SK-N-SH treated with all-trans-retinoic acid at 6 μM for 48 hours (cell line): ENCODE results near the gene ITPR2.
A peak's percentile ranks its signal among the peaks of the same experiment; 100 is the strongest.

ENCODE experiments used
- ATAC-seq: fragments of 200-7000 bp; cut with Tn5 transposase; 3 replicates; pipeline ENCODE4 v1.9.1; 2020; ENCODE audit warnings: mild to moderate bottlenecking, moderate library complexity
- ARNTL ChIP-seq: fragments of 450-650 bp; formaldehyde crosslinking; IDR thresholded peaks from 2 replicates; pipeline ENCODE4 v1.5.0; 2020; ENCODE audit warnings: low read depth, mild to moderate bottlenecking, moderate library complexity, borderline replicate concordance
- BACH2 ChIP-seq: fragments of 250-450 bp; sonication (Bioruptor Pico); IDR thresholded peaks from 2 replicates; pipeline ENCODE4 v1.9.0; 2021; ENCODE audit warnings: mild to moderate bottlenecking, borderline replicate concordance
- CSDC2 ChIP-seq: fragments of 250-450 bp; sonication (Bioruptor Pico); IDR thresholded peaks from 2 replicates; pipeline ENCODE4 v1.5.0; 2020; ENCODE audit warnings: mild to moderate bottlenecking, moderate library complexity
- ESRRG ChIP-seq: fragments of 250-450 bp; sonication (Bioruptor Pico); IDR thresholded peaks from 2 replicates; pipeline ENCODE4 v1.6.1; 2021; ENCODE audit warnings: mild to moderate bottlenecking
- GLIS3 ChIP-seq: fragments of 250-450 bp; sonication (Bioruptor Pico); IDR thresholded peaks from 2 replicates; pipeline ENCODE4 v1.5.0; 2020; ENCODE audit warnings: mild to moderate bottlenecking, moderate library complexity
- ISL1 ChIP-seq: fragments of 250-450 bp; sonication (Bioruptor Pico); IDR thresholded peaks from 2 replicates; pipeline ENCODE4 v2.1.2; 2022; ENCODE audit warnings: mild to moderate bottlenecking, moderate library complexity
- OSR1 ChIP-seq: fragments of 250-450 bp; sonication (Bioruptor Pico); IDR thresholded peaks from 2 replicates; pipeline ENCODE4 v1.8.0; 2022; ENCODE audit warnings: moderate library complexity, mild to moderate bottlenecking, inconsistent platforms
- PPARA ChIP-seq: fragments of 250-450 bp; sonication (Bioruptor Pico); IDR thresholded peaks from 2 replicates; pipeline ENCODE4 v1.5.0; 2020; ENCODE audit warnings: mild to moderate bottlenecking, borderline replicate concordance
- RARB ChIP-seq: fragments of 250-450 bp; sonication (Bioruptor Pico); IDR thresholded peaks from 2 replicates; pipeline ENCODE4 v1.8.0; 2021; ENCODE audit warnings: mild to moderate bottlenecking, moderate library complexity
- SNAI2 ChIP-seq: fragments of 250-450 bp; sonication (Bioruptor Pico); IDR thresholded peaks from 2 replicates; pipeline ENCODE4 v1.5.0; 2020; ENCODE audit warnings: mild to moderate bottlenecking, moderate library complexity
- TCF4 ChIP-seq: fragments of 250-450 bp; sonication (Bioruptor Pico); IDR thresholded peaks from 2 replicates; pipeline ENCODE4 v1.8.0; 2021; ENCODE audit warnings: mild to moderate bottlenecking, moderate library complexity, borderline replicate concordance
- TOX ChIP-seq: fragments of 250-450 bp; sonication (Bioruptor Pico); IDR thresholded peaks from 2 replicates; pipeline ENCODE4 v1.8.0; 2021; ENCODE audit warnings: mild to moderate bottlenecking, moderate library complexity, borderline replicate concordance
- ZC3H10 ChIP-seq: fragments of 250-450 bp; sonication (Bioruptor Pico); IDR thresholded peaks from 2 replicates; pipeline ENCODE4 v1.5.1; 2021; ENCODE audit warnings: mild to moderate bottlenecking, moderate library complexity
- ZFP3 ChIP-seq: fragments of 250-450 bp; sonication (Bioruptor Pico); IDR thresholded peaks from 2 replicates; pipeline ENCODE4 v1.5.0; 2020; ENCODE audit warnings: mild to moderate bottlenecking, moderate library complexity
- ZFP30 ChIP-seq: fragments of 450-650 bp; formaldehyde crosslinking; IDR thresholded peaks from 2 replicates; pipeline ENCODE4 v1.5.0; 2022; ENCODE audit warnings: mild to moderate bottlenecking, moderate library complexity
- ZNF565 ChIP-seq: fragments of 450-650 bp; formaldehyde crosslinking; conservative IDR thresholded peaks from 2 replicates; pipeline ENCODE4 v1.5.0; 2020; ENCODE audit warnings: low read depth, mild to moderate bottlenecking, moderate library complexity
- ZNF8 ChIP-seq: fragments of 450-650 bp; formaldehyde crosslinking; IDR thresholded peaks from 2 replicates; pipeline ENCODE4 v1.5.0; 2020; ENCODE audit warnings: mild to moderate bottlenecking, moderate library complexity
- TF ChIP-seq, protein P1 (sequence below): fragments of 250-450 bp; sonication (Bioruptor Pico); IDR thresholded peaks from 2 replicates; pipeline ENCODE4 v1.5.0; 2020; ENCODE audit warnings: mild to moderate bottlenecking, moderate library complexity
- TF ChIP-seq, protein P2 (sequence below): fragments of 250-450 bp; sonication (Bioruptor Pico); IDR thresholded peaks from 2 replicates; pipeline ENCODE4 v1.5.1; 2021; ENCODE audit warnings: mild to moderate bottlenecking, moderate library complexity
- TF ChIP-seq, protein P3 (sequence below): fragments of 250-450 bp; sonication (Bioruptor Pico); IDR thresholded peaks from 2 replicates; pipeline ENCODE4 v1.8.0; 2020; ENCODE audit warnings: mild to moderate bottlenecking, moderate library complexity, borderline replicate concordance
- TF ChIP-seq, protein P4 (sequence below): fragments of 250-450 bp; sonication (Bioruptor Pico); IDR thresholded peaks from 2 replicates; pipeline ENCODE4 v1.5.1; 2020; ENCODE audit warnings: low read depth, mild to moderate bottlenecking, moderate library complexity

The ITPR2 gene

DNA sequence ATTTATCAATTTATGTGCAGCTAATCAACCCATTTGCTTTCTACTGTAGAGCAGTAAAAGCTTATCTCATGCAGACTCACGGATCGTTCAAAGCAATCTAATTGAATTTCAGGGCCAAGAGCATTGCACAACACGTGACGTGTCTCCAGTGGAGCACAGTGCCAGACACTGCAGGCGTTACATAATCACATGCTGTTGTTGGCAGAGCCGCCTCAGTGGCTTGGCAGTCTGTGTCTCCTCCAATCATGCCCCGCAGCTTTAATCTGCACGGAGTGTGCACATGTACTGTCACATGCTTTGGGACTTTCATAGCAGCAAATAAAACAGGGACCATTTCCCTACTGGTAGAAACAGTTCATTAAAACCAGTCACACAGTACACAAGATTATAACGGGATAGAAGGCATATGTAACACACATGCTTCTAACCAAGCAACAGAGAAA lies 309.3 kb downstream of the ITPR2 start (continued):
- TF ChIP-seq, protein P1, sequence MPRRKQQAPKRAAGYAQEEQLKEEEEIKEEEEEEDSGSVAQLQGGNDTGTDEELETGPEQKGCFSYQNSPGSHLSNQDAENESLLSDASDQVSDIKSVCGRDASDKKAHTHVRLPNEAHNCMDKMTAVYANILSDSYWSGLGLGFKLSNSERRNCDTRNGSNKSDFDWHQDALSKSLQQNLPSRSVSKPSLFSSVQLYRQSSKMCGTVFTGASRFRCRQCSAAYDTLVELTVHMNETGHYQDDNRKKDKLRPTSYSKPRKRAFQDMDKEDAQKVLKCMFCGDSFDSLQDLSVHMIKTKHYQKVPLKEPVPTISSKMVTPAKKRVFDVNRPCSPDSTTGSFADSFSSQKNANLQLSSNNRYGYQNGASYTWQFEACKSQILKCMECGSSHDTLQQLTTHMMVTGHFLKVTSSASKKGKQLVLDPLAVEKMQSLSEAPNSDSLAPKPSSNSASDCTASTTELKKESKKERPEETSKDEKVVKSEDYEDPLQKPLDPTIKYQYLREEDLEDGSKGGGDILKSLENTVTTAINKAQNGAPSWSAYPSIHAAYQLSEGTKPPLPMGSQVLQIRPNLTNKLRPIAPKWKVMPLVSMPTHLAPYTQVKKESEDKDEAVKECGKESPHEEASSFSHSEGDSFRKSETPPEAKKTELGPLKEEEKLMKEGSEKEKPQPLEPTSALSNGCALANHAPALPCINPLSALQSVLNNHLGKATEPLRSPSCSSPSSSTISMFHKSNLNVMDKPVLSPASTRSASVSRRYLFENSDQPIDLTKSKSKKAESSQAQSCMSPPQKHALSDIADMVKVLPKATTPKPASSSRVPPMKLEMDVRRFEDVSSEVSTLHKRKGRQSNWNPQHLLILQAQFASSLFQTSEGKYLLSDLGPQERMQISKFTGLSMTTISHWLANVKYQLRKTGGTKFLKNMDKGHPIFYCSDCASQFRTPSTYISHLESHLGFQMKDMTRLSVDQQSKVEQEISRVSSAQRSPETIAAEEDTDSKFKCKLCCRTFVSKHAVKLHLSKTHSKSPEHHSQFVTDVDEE = peak; percentile 68; the same call in 1 of the 2 replicates
- TF ChIP-seq ESRRG (CRISPR knock-in tag) (no peak), PPARA (CRISPR knock-in tag) (no peak), ZNF8 (CRISPR knock-in tag) (peak; percentile 57; the same call in 1 of the 2 replicates), SNAI2 (CRISPR knock-in tag) (peak; percentile 58; the same call in 1 of the 2 replicates), ARNTL (peak; percentile 99), ZFP3 (CRISPR knock-in tag) (0 out of 2 replicates have a peak, but pooled peaks have one; percentile 40), ZC3H10 (CRISPR knock-in tag) (no peak), GLIS3 (CRISPR knock-in tag) (no peak), TOX (CRISPR knock-in tag) (no peak), ZFP30 (CRISPR knock-in tag) (no peak)
- TF ChIP-seq, protein P2, sequence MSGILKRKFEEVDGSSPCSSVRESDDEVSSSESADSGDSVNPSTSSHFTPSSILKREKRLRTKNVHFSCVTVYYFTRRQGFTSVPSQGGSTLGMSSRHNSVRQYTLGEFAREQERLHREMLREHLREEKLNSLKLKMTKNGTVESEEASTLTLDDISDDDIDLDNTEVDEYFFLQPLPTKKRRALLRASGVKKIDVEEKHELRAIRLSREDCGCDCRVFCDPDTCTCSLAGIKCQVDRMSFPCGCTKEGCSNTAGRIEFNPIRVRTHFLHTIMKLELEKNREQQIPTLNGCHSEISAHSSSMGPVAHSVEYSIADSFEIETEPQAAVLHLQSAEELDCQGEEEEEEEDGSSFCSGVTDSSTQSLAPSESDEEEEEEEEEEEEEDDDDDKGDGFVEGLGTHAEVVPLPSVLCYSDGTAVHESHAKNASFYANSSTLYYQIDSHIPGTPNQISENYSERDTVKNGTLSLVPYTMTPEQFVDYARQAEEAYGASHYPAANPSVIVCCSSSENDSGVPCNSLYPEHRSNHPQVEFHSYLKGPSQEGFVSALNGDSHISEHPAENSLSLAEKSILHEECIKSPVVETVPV (CRISPR knock-in tag) = no peak
- TF ChIP-seq, protein P3, sequence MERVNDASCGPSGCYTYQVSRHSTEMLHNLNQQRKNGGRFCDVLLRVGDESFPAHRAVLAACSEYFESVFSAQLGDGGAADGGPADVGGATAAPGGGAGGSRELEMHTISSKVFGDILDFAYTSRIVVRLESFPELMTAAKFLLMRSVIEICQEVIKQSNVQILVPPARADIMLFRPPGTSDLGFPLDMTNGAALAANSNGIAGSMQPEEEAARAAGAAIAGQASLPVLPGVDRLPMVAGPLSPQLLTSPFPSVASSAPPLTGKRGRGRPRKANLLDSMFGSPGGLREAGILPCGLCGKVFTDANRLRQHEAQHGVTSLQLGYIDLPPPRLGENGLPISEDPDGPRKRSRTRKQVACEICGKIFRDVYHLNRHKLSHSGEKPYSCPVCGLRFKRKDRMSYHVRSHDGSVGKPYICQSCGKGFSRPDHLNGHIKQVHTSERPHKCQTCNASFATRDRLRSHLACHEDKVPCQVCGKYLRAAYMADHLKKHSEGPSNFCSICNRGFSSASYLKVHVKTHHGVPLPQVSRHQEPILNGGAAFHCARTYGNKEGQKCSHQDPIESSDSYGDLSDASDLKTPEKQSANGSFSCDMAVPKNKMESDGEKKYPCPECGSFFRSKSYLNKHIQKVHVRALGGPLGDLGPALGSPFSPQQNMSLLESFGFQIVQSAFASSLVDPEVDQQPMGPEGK (CRISPR knock-in tag) = no peak

DNA sequence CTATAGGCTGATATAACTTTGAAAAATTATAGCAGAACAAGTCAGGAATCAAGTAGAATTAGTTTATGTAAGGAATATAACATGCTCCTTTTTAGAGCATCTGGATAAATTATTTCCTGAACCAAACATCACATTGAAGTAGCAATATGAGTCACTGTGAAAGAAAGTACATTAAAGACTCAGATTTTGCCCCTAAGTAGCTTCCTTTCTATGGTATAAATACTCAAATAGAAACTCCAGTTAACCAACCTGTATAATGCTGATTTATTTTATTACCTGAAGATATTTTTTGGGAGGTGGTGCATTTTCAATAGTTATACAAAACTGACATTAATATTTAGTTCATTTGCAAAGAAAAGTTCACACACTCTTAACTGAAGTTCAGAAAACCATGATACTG lies 312.1 kb downstream of the ITPR2 start:
- TF ChIP-seq, protein P2 (CRISPR knock-in tag) = no peak
- TF ChIP-seq PPARA (CRISPR knock-in tag) (no peak), RARB (CRISPR knock-in tag) (no peak), ARNTL (no peak), CSDC2 (no peak), ZNF8 (CRISPR knock-in tag) (no peak), ZFP3 (CRISPR knock-in tag) (no peak), GLIS3 (CRISPR knock-in tag) (no peak), TCF4 (no peak), ZNF565 (CRISPR knock-in tag) (no peak), OSR1 (no peak), ZC3H10 (CRISPR knock-in tag) (no peak), TOX (CRISPR knock-in tag) (no peak), ISL1 (CRISPR knock-in tag) (no peak), BACH2 (no peak)
- TF ChIP-seq, protein P3 (CRISPR knock-in tag) = no peak
- TF ChIP-seq, protein P4, sequence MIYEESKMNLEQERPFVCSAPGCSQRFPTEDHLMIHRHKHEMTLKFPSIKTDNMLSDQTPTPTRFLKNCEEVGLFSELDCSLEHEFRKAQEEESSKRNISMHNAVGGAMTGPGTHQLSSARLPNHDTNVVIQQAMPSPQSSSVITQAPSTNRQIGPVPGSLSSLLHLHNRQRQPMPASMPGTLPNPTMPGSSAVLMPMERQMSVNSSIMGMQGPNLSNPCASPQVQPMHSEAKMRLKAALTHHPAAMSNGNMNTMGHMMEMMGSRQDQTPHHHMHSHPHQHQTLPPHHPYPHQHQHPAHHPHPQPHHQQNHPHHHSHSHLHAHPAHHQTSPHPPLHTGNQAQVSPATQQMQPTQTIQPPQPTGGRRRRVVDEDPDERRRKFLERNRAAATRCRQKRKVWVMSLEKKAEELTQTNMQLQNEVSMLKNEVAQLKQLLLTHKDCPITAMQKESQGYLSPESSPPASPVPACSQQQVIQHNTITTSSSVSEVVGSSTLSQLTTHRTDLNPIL = no peak
- no peak for ATAC-seq
